H1 (cell line): ENCODE data around the gene METTL21A. TPM values are rescaled to one million over a fixed set of nuclear protein-coding genes. Genes with fewer than 3 reads are reported as not detected.
A peak's percentile ranks its signal among the peaks of the same experiment; 100 is the strongest.

Experiments
- CTCF ChIA-PET: fragments of 300-600 bp; sonication (Branson Sonifier 250); formaldehyde crosslinking; loops from one replicate; lab custom pipeline; 2021; ENCODE audit not compliant: partially characterized antibody; lab: Charles Lee
- POLR2A ChIA-PET: fragments of 300-600 bp; sonication (Branson Sonifier 250); formaldehyde crosslinking; loops from one replicate; lab custom pipeline; 2021; ENCODE audit warnings: inconsistent platforms; ENCODE audit not compliant: partially characterized antibody; lab: Charles Lee
- DNase-seq, 2 experiments: peaks; one replicate each; pipeline versions ENCODE4 v3.0.0 to v3.0.0-alpha.2; 2010 to 2022; ENCODE audit warnings: low spot score in 2 of 2, low read depth in 1 of 2, mixed read lengths in 1 of 2
- FAIRE-seq: peaks from 2 replicates; lab custom pipeline; 2011; peaks lifted over from hg19 to GRCh38; lab: Jason Lieb, UNC
- H2AFZ ChIP-seq: 2 replicates; pipeline ENCODE4 v1.8.1; 2012; ENCODE audit warnings: low read length, inconsistent platforms
- H2AK5ac ChIP-seq: 2 replicates; pipeline ENCODE4 v1.6.1; 2013; ENCODE audit warnings: low read depth, low read length
- H2BK120ac ChIP-seq: replicated peaks from 2 replicates; pipeline ENCODE3; 2013; ENCODE audit warnings: low read depth, low read length, inconsistent platforms
- H2BK12ac ChIP-seq: 2 replicates; pipeline ENCODE4 v1.6.1; 2013; ENCODE audit warnings: low read depth, low read length
- H2BK15ac ChIP-seq: 2 replicates; pipeline ENCODE4 v1.6.1; 2013; ENCODE audit warnings: low read length
- H2BK20ac ChIP-seq: 2 replicates; pipeline ENCODE4 v1.6.1; 2013; ENCODE audit warnings: low read length
- H2BK5ac ChIP-seq: 2 replicates; pipeline ENCODE4 v1.6.1; 2013; ENCODE audit warnings: low read depth, low read length
- H3K14ac ChIP-seq: 2 replicates; pipeline ENCODE4 v1.6.1; 2013; ENCODE audit warnings: inconsistent platforms; ENCODE audit not compliant: insufficient read length
- H3K18ac ChIP-seq: 2 replicates; pipeline ENCODE4 v1.6.1; 2013; ENCODE audit warnings: low read length; ENCODE audit errors: extremely low read depth
- H3K23ac ChIP-seq: 2 replicates; pipeline ENCODE4 v1.6.1; 2013; ENCODE audit warnings: inconsistent platforms; ENCODE audit not compliant: insufficient read length
- H3K23me2 ChIP-seq: 2 replicates; pipeline ENCODE4 v1.6.1; 2013; ENCODE audit warnings: low read depth, low read length
- H3K27ac ChIP-seq: 2 replicates; pipeline ENCODE4 v1.6.1; 2011; ENCODE audit warnings: low read depth, low read length, inconsistent platforms
- H3K27me3 ChIP-seq, 4 experiments: replicated peaks in 1 of 4; 1 replicate in 1 of 4; 2 replicates in 3 of 4; pipeline versions ENCODE4 v1.6.1 to v1.8.1; 2011 to 2013; ENCODE audit warnings: low read length in 3 of 4, mild to moderate bottlenecking in 3 of 4, inconsistent platforms in 2 of 4, mixed read lengths in 2 of 4, moderate library complexity in 1 of 4; ENCODE audit not compliant: control insufficient read depth in 3 of 4, insufficient read depth in 3 of 4; ENCODE audit errors: extremely low read depth in 1 of 4
- H3K36me3 ChIP-seq, 4 experiments: 2 replicates each; pipeline versions ENCODE4 v1.6.1 to v1.8.1; 2011 to 2013; ENCODE audit warnings: mild to moderate bottlenecking in 4 of 4, low read length in 3 of 4, moderate library complexity in 2 of 4, control low read depth in 1 of 4, inconsistent platforms in 1 of 4; ENCODE audit not compliant: insufficient read depth in 4 of 4, control insufficient read depth in 2 of 4
- H3K4ac ChIP-seq: replicated peaks from 2 replicates; pipeline ENCODE3; 2013; ENCODE audit warnings: low read length, low read depth, mixed read lengths, inconsistent platforms; ENCODE audit not compliant: insufficient read length
- H3K4me1 ChIP-seq, 4 experiments: replicated peaks in 1 of 4; 1 replicate in 1 of 4; 2 replicates in 3 of 4; pipeline versions ENCODE4 v1.6.1 to v1.8.1; 2011 to 2013; ENCODE audit warnings: low read length in 3 of 4, inconsistent platforms in 2 of 4, mixed read lengths in 1 of 4; ENCODE audit not compliant: insufficient read depth in 4 of 4, control insufficient read depth in 3 of 4
- H3K4me2 ChIP-seq, 2 experiments: 2 replicates each; pipeline versions ENCODE4 v1.6.1 to v1.8.1; 2011 to 2013; ENCODE audit warnings: low read depth in 2 of 2, low read length in 2 of 2, control low read depth in 1 of 2, inconsistent platforms in 1 of 2, mild to moderate bottlenecking in 1 of 2; ENCODE audit not compliant: insufficient read depth in 1 of 2
- H3K4me3 ChIP-seq, 4 experiments: fragments of 200-600, 300-600 bp in 1 of 4; sonication (generic), shearing (Covaris generic), sonication (Bioruptor Twin) in 1 of 4; 2 replicates each; pipeline versions ENCODE4 v1.5.1 to v1.8.1; 2011 to 2016; ENCODE audit warnings: low read length in 4 of 4, low read depth in 3 of 4, control low read depth in 2 of 4, inconsistent platforms in 2 of 4, mild to moderate bottlenecking in 2 of 4, mixed read lengths in 1 of 4, moderate library complexity in 1 of 4; ENCODE audit not compliant: insufficient read depth in 2 of 4; ENCODE audit errors: extremely low read depth in 1 of 4
- H3K56ac ChIP-seq: replicated peaks from 2 replicates; pipeline ENCODE3; 2013; ENCODE audit warnings: low read depth, mild to moderate bottlenecking, mixed read lengths, low read length, inconsistent platforms; ENCODE audit not compliant: insufficient read length
- H3K79me1 ChIP-seq: 2 replicates; pipeline ENCODE4 v1.6.1; 2013; ENCODE audit warnings: low read depth, low read length, control low read depth
- H3K79me2 ChIP-seq, 2 experiments: 2 replicates each; pipeline versions ENCODE4 v1.6.1 to v1.8.1; 2012 to 2013; ENCODE audit warnings: low read length in 2 of 2, mild to moderate bottlenecking in 2 of 2, inconsistent platforms in 1 of 2; ENCODE audit not compliant: insufficient read depth in 2 of 2, control insufficient read depth in 1 of 2
- H3K9ac ChIP-seq, 4 experiments: replicated peaks in 1 of 4; 1 replicate in 1 of 4; 2 replicates in 3 of 4; pipeline versions ENCODE4 v1.6.1 to v1.8.1; 2011 to 2013; ENCODE audit warnings: low read depth in 3 of 4, low read length in 3 of 4, control low read depth in 2 of 4, mild to moderate bottlenecking in 2 of 4, moderate library complexity in 2 of 4, inconsistent platforms in 1 of 4; ENCODE audit errors: extremely low read depth in 1 of 4
- H3K9me3 ChIP-seq, 2 experiments: 2 replicates each; pipeline versions ENCODE4 v1.6.1 to v1.8.1; 2012 to 2013; ENCODE audit warnings: mild to moderate bottlenecking in 2 of 2, moderate library complexity in 2 of 2, control low read depth in 1 of 2, inconsistent platforms in 1 of 2, low read depth in 1 of 2, low read length in 1 of 2, mixed read lengths in 1 of 2; ENCODE audit not compliant: insufficient read depth in 2 of 2
- H4K20me1 ChIP-seq, 2 experiments: replicated peaks in 1 of 2; 2 replicates each; pipeline versions ENCODE3 to v1.8.1; 2011 to 2013; ENCODE audit warnings: inconsistent platforms in 2 of 2, low read length in 2 of 2, mild to moderate bottlenecking in 1 of 2; ENCODE audit not compliant: insufficient read depth in 2 of 2, control insufficient read depth in 1 of 2
- H4K5ac ChIP-seq: 2 replicates; pipeline ENCODE4 v1.6.1; 2013; ENCODE audit warnings: low read length, low read depth, mixed read lengths, inconsistent platforms; ENCODE audit not compliant: insufficient read length
- H4K8ac ChIP-seq: 2 replicates; pipeline ENCODE4 v1.8.0; 2013; ENCODE audit warnings: mild to moderate bottlenecking, moderate library complexity, low read length, inconsistent platforms; ENCODE audit not compliant: insufficient read depth; ENCODE audit errors: extremely low read depth
- H4K91ac ChIP-seq: replicated peaks from 2 replicates; pipeline ENCODE3; 2013; ENCODE audit warnings: low read length, mixed read lengths, inconsistent platforms; ENCODE audit not compliant: insufficient read length
- CEBPB ChIP-seq: IDR thresholded peaks from 2 replicates; pipeline ENCODE4 v1.6.1; 2012; ENCODE audit warnings: low read depth, low read length
- CTCF ChIP-seq, 3 experiments: IDR thresholded peaks; 1 replicate in 2 of 3; 2 replicates in 1 of 3; pipeline versions ENCODE4 v1.5.1 to v1.6.1; 2011; ENCODE audit warnings: low read length in 3 of 3, mild to moderate bottlenecking in 3 of 3, inconsistent platforms in 2 of 3, low read depth in 1 of 3, moderate library complexity in 1 of 3; ENCODE audit not compliant: insufficient read depth in 1 of 3; ENCODE audit errors: control extremely low read depth in 1 of 3
- GABPA ChIP-seq: IDR thresholded peaks from 2 replicates; pipeline ENCODE4 v1.6.1; 2011; ENCODE audit warnings: mild to moderate bottlenecking, low read length, moderate library complexity, borderline replicate concordance; ENCODE audit not compliant: insufficient read depth
- MAFK ChIP-seq: IDR thresholded peaks from 2 replicates; pipeline ENCODE4 v1.6.1; 2012; ENCODE audit warnings: low read depth, mild to moderate bottlenecking, improper control_type of control experiment, low read length
- POLR2A ChIP-seq, 2 experiments: IDR thresholded peaks; 1 replicate in 1 of 2; 2 replicates in 1 of 2; pipeline ENCODE4 v1.6.1; 2011; ENCODE audit warnings: low read depth in 2 of 2, low read length in 2 of 2, mild to moderate bottlenecking in 2 of 2; ENCODE audit errors: control extremely low read depth in 1 of 2
- SP2 ChIP-seq: IDR thresholded peaks from 2 replicates; pipeline ENCODE4 v1.6.1; 2012; ENCODE audit warnings: mild to moderate bottlenecking, low read length, inconsistent platforms
- YY1 ChIP-seq: IDR thresholded peaks from 2 replicates; pipeline ENCODE4 v1.6.1; 2011; ENCODE audit warnings: low read depth, mild to moderate bottlenecking, low read length
- ZNF274 ChIP-seq: IDR thresholded peaks from 2 replicates; pipeline ENCODE4 v1.7.0; 2012; ENCODE audit warnings: low read length, borderline replicate concordance; ENCODE audit errors: extremely low read depth
- WGBS, 2 experiments: shearing (Covaris generic) in 1 of 2; methylation state at CpG; one replicate each; pipeline versions ENCODE4 v1.1.6 to v1.1.7; 2013 to 2015; ENCODE audit warnings: low lambda C conversion rate in 2 of 2, mixed read lengths in 2 of 2, inconsistent platforms in 1 of 2, low coverage in 1 of 2, missing lambda C conversion rate in 1 of 2; ENCODE audit not compliant: insufficient replicate concordance in 2 of 2, insufficient coverage in 1 of 2, insufficient read length in 1 of 2; ENCODE audit errors: extremely low coverage in 1 of 2, missing lambda C conversion rate in 1 of 2; 5-methylcytosine and 5-hydroxymethylcytosine counted together
- polyA plus RNA-seq, 7 experiments: library from polyadenylated mRNA; depleted of rRNA in 3 of 7; stranded (reverse) in 5 of 7; unstranded in 2 of 7; fragments of >200 nt in 5 of 7; fragments of 200-250 nt in 2 of 7; gene quantifications; 1 replicate in 5 of 7; 2 replicates in 1 of 7; 4 replicates in 1 of 7; pipeline versions ENCODE4 v1.2.1 to v1.2.3, GENCODE V29; 2011 to 2013; ENCODE audit warnings: missing spikeins in 2 of 7, mixed read lengths in 2 of 7
- total RNA-seq: library from RNA; stranded (reverse); fragmentation: NEBNext Ultra II Directional; extraction: Animal tissue kit (Norgen Biotek cat#: 25700); gene quantifications from 2 replicates; pipeline ENCODE4 v1.2.1, GENCODE V29; 2021

METTL21A gene
- total and polyA plus RNA-seq, 2 of the 8 experiments (the other 6 are each of a cell fraction or from before 2014, with no cell fraction given) = 36.2 to 55.0 TPM

GRCh38 chr2:207616185-207616584 lies 9.0 kb downstream of the METTL21A start:
- Histone ChIP-seq H3K9ac (no peak overlapping the region), H3K56ac (no peak overlapping the region), H3K36me3 (peaks cover 14 to 70% (median 35%) of the 10 kb centered on the region in 4 experiments), H3K23me2 (no peaks in the 10 kb centered on the region), H4K20me1 (peaks cover 0 to 5% of the 10 kb centered on the region in 2 experiments), H3K79me2 (peaks cover 0 to 2% of the 10 kb centered on the region in 2 experiments; a peak in 1 of 4 replicates), H3K27ac (no peak overlapping the region), H3K18ac (no peak overlapping the region), H2AFZ (no peak overlapping the region), H3K23ac (no peak overlapping the region), H3K4me1 (no peaks in the 10 kb centered on the region), H2BK15ac (no peak overlapping the region), H3K9me3 (no peaks in the 10 kb centered on the region), H3K4me2 (no peak overlapping the region), H4K8ac (no peak overlapping the region), H3K14ac (no peak overlapping the region), H2BK20ac (no peak overlapping the region), H2BK5ac (no peak overlapping the region), H2BK120ac (no peak overlapping the region), H3K4me3 (no peak overlapping the region), H2AK5ac (no peak overlapping the region), H4K91ac (no peak overlapping the region), H3K79me1 (0 out of 2 replicates have a peak, but pooled peaks cover 3% of the 10 kb centered on the region), H3K27me3 (no peaks in the 10 kb centered on the region), H4K5ac (no peak overlapping the region), H2BK12ac (no peak overlapping the region), H3K4ac (no peak overlapping the region)
- DNase-seq (peak in 1 of 2 experiments; percentile 3), FAIRE-seq (no peak)
- POLR2A ChIA-PET = interaction anchor here (1.4 kb wide), 1 partner anchor 10 kb away, joined by 5 read pairs; the partner anchor contains the start of gene METTL21A
- TF ChIP-seq CEBPB (no peak), GABPA (no peak), ZNF274 (no peak), YY1 (no peak), SP2 (no peak), CTCF (IDR thresholded peaks at IDR 0.05; ENCODE audit: control extremely low read depth in 1 of 3, insufficient read depth in 1 of 3, low read depth in 1 of 3, low read length in 3 of 3) (no peak), MAFK (no peak), POLR2A (IDR thresholded peaks at IDR 0.05; ENCODE audit: control extremely low read depth in 1 of 2, low read depth in 2 of 2, low read length in 2 of 2) (no peak)
- CTCF ChIA-PET = interaction anchor here (0.6 kb wide), 1 partner anchor 559 kb away, joined by 5 read pairs; no protein-coding TSS in a partner anchor
- 97% methylated on average over 4 of the region's 4 CpGs; no CpG with 5 or more reads in 1 of the 2 experiments for WGBS, 2 experiments
